PC-3 (cell line): ENCODE measurements around the gene ZNF546. TPM values are rescaled to one million over a fixed set of nuclear protein-coding genes. Genes with fewer than 3 reads are reported as not detected.

Experiments used
- ATAC-seq: fragments of 200-7000 bp; cut with Tn5 transposase; 2 replicates; pipeline ENCODE4 v1.9.1; 2020; ENCODE audit warnings: mild to moderate bottlenecking, moderate library complexity
- BruUV-seq: library from RNA; stranded (reverse); fragments of 400-500 nt; replicated peaks from 2 replicates; lab custom pipeline; 2021; lab: Mats Ljungman, UMichigan
- CTCF ChIA-PET: fragments of 300-600 bp; sonication (Branson Sonifier 250); formaldehyde crosslinking; loops from one replicate; lab custom pipeline; 2022; ENCODE audit warnings: antibody characterized with exemption; lab: Charles Lee
- POLR2A ChIA-PET: fragments of 300-600 bp; sonication (Branson Sonifier 250); formaldehyde crosslinking; loops from one replicate; lab custom pipeline; 2022; ENCODE audit warnings: antibody characterized with exemption; ENCODE audit not compliant: unreplicated experiment; lab: Charles Lee
- DNase-seq: peaks from one replicate; pipeline ENCODE4 v3.0.0-alpha.2; 2015
- H2AFZ ChIP-seq: fragments of 300-600 bp; sonication (generic); 2 replicates; pipeline ENCODE4 v1.6.0; 2016; ENCODE audit warnings: antibody characterized with exemption, low read length
- H3F3A ChIP-seq: fragments of 300-600 bp; sonication (generic); one replicate; pipeline ENCODE4 v1.6.0; 2017; ENCODE audit warnings: antibody characterized with exemption, low read length, control low read depth, mild to moderate bottlenecking; ENCODE audit not compliant: unreplicated experiment
- H3K27ac ChIP-seq: fragments of 300-600 bp; sonication (generic); 2 replicates; pipeline ENCODE4 v1.5.1; 2016; ENCODE audit warnings: mild to moderate bottlenecking, low read length
- H3K27me3 ChIP-seq: fragments of 300-600 bp; sonication (generic); 2 replicates; pipeline ENCODE4 v1.6.1; 2016; ENCODE audit warnings: low read length, mixed read lengths
- H3K36me3 ChIP-seq: fragments of 300-600 bp; sonication (generic); 2 replicates; pipeline ENCODE4 v1.6.1; 2016; ENCODE audit warnings: low read depth, mixed run types, low read length, mixed read lengths
- H3K4me1 ChIP-seq: fragments of 300-600 bp; sonication (generic); 2 replicates; pipeline ENCODE4 v1.5.1; 2016; ENCODE audit warnings: low read length; ENCODE audit not compliant: insufficient read depth
- H3K4me2 ChIP-seq: fragments of 300-600 bp; sonication (generic); 2 replicates; pipeline ENCODE4 v1.6.0; 2016; ENCODE audit warnings: low read length
- H3K4me3 ChIP-seq: fragments of 300-600 bp; sonication (generic); 2 replicates; pipeline ENCODE4 v1.5.1; 2016; ENCODE audit warnings: mild to moderate bottlenecking, low read length, mixed read lengths
- H3K79me2 ChIP-seq: fragments of 300-600 bp; sonication (generic); 2 replicates; pipeline ENCODE4 v1.6.1; 2017; ENCODE audit warnings: low read length, mixed read lengths
- H3K9ac ChIP-seq: fragments of 300-600 bp; sonication (generic); 2 replicates; pipeline ENCODE4 v1.6.0; 2016; ENCODE audit warnings: mild to moderate bottlenecking, low read length
- H3K9me2 ChIP-seq: fragments of 300-600 bp; sonication (generic); replicated peaks from 2 replicates; pipeline ENCODE4 v1.6.1; 2016; ENCODE audit warnings: mixed run types, low read length, mixed read lengths
- H3K9me3 ChIP-seq: fragments of 300-600 bp; sonication (generic); 2 replicates; pipeline ENCODE4 v1.6.1; 2016; ENCODE audit warnings: low read length, mixed read lengths
- H4K20me1 ChIP-seq: fragments of 300-600 bp; sonication (generic); 2 replicates; pipeline ENCODE4 v1.6.1; 2016; ENCODE audit warnings: low read length, mixed read lengths
- EZH2 ChIP-seq: fragments of 300-600 bp; sonication (generic); IDR thresholded peaks from one replicate; pipeline ENCODE4 v1.6.1; 2017; ENCODE audit warnings: antibody characterized with exemption, mild to moderate bottlenecking, low read length; ENCODE audit not compliant: unreplicated experiment
- EZH2phosphoT487 ChIP-seq: fragments of 300-600 bp; sonication (generic); IDR thresholded peaks from 2 replicates; pipeline ENCODE4 v1.6.1; 2018; ENCODE audit warnings: mild to moderate bottlenecking, antibody characterized with exemption, low read length, borderline replicate concordance
- intact Hi-C: fragments of 100-400 bp; cut with micrococcal nuclease; formaldehyde crosslinking; loops from 2 replicates; pipeline ENCODE4 v1.9.0; 2023
- total RNA-seq: library from RNA; depleted of rRNA; stranded (reverse); fragments of >200 nt; gene quantifications from 2 replicates; pipeline ENCODE4 v1.2.3, GENCODE V29; 2014
- TF ChIP-seq, protein P1 (sequence below): fragments of 300-600 bp; sonication (generic); conservative IDR thresholded peaks from 2 replicates; pipeline ENCODE4 v1.5.1; 2017; ENCODE audit warnings: antibody characterized with exemption, low read depth, mild to moderate bottlenecking, low read length

The ZNF546 gene
- total RNA-seq, 1 experiment from 2014 or later, result 2.5 TPM

DNA sequence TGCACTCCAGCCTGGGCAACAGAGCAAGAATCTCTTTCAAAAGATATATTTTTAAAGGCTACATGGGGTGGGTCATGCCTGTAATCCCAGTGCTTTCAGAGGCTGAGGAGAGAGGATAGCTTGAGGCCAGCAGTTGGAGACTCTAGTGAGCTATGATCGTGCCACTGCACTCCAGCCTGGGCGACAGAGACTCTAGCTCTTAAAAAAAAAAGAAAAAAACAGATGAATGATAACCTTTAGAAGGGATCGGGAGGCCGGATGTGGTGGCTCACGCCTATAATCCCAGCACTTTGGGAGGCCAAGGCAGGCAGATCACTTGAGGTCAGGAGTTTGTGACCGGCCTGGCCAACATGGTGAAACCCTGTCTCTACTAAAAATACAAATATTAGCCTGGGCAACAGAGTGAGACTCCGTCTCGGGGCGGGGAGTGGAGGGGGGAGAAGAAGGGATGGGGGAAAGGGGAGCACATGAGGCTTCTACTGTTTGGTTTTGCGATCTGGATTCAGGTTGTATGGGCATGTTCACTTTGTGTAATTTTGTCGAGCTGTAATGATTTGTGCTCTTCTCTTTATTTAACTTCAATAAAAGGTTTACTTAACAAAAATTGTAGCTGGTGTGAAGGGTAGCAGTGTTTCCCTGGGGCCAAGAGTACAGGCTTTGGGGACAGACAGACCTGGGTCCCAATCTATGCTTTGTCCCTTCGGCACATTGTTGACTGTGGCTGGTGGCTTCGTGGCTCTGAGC, 27.0 kb upstream of the ZNF546 start:
- intact Hi-C loops, result loop anchor here (2.0 to 10.0 kb wide), 2 partner anchors 65 to 87 kb away; partner anchors contain the start of gene ZNF780B
- DNase-seq, result no peak
- Histone ChIP-seq H3K27ac (peak overlapping the region; percentile 65), H2AFZ (peak overlapping the region; percentile 75), H3K4me2 (peak overlapping the region; percentile 97), H4K20me1 (no peaks in the 10 kb centered on the region), H3K9ac (peak overlapping the region; percentile 97), H3K4me1 (peaks cover 9% of the 10 kb centered on the region; the same call in 1 of the 2 replicates), H3K9me3 (no peaks in the 10 kb centered on the region), H3K79me2 (peaks cover 40% of the 10 kb centered on the region), H3F3A (no peaks in the 10 kb centered on the region), H3K4me3 (peak overlapping the region; percentile 88), H3K36me3 (peaks cover 23% of the 10 kb centered on the region), H3K27me3 (no peaks in the 10 kb centered on the region), H3K9me2 (no peaks in the 10 kb centered on the region)
- POLR2A ChIA-PET, result interaction anchor here (0.5 to 0.6 kb wide), 4 partner anchors 29 to 1262 kb away, joined by 3 to 4 read pairs (median 3); no protein-coding TSS in a partner anchor
- BruUV-seq, result no TSS peak
- no peak for ATAC-seq
- TF ChIP-seq EZH2 (no peak), EZH2phosphoT487 (no peak)
- TF ChIP-seq, protein P1, sequence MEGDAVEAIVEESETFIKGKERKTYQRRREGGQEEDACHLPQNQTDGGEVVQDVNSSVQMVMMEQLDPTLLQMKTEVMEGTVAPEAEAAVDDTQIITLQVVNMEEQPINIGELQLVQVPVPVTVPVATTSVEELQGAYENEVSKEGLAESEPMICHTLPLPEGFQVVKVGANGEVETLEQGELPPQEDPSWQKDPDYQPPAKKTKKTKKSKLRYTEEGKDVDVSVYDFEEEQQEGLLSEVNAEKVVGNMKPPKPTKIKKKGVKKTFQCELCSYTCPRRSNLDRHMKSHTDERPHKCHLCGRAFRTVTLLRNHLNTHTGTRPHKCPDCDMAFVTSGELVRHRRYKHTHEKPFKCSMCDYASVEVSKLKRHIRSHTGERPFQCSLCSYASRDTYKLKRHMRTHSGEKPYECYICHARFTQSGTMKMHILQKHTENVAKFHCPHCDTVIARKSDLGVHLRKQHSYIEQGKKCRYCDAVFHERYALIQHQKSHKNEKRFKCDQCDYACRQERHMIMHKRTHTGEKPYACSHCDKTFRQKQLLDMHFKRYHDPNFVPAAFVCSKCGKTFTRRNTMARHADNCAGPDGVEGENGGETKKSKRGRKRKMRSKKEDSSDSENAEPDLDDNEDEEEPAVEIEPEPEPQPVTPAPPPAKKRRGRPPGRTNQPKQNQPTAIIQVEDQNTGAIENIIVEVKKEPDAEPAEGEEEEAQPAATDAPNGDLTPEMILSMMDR, result no peak
- CTCF ChIA-PET, result interaction anchor here (0.5 to 1.5 kb wide), 6 partner anchors 88 to 177 kb away, joined by 3 to 11 read pairs (median 4); partner anchors contain the start of gene DYRK1B

- H3F3A ChIP-seq, result no peaks in the 10 kb centered on the region
- ChIA-PET CTCF (interaction anchor here (0.5 to 1.5 kb wide), 6 partner anchors 89 to 627 kb away, joined by 3 to 11 read pairs (median 3); partner anchors contain the start of gene DYRK1B), POLR2A (interaction anchor here (0.5 to 1.0 kb wide), 7 partner anchors 40 to 1262 kb away, joined by 3 to 4 read pairs (median 3); partner anchors contain the start of gene ZNF780A)
- H3K9me2 ChIP-seq, result no peaks in the 10 kb centered on the region
- H3K4me3 ChIP-seq, result peak overlapping the region; percentile 88
- no peaks in the 10 kb centered on the region for H4K20me1 ChIP-seq
- H3K4me2 ChIP-seq, result peak overlapping the region; percentile 97
- TF ChIP-seq EZH2phosphoT487 (no peak), EZH2 (no peak)
- TF ChIP-seq, protein P1, result no peak
- peaks cover 26% of the 10 kb centered on the region for H3K36me3 ChIP-seq
- H2AFZ ChIP-seq, result peak overlapping the region; percentile 75
- intact Hi-C loops, result loop anchor here (2.0 to 10.0 kb wide), 2 partner anchors 66 to 86 kb away; partner anchors contain the start of gene ZNF780B
- H3K4me1 ChIP-seq, result peaks cover 9% of the 10 kb centered on the region; the same call in 1 of the 2 replicates
- BruUV-seq, result TSS peak; percentile 92
- H3K9me3 ChIP-seq, result no peaks in the 10 kb centered on the region
- H3K27ac ChIP-seq, result peak overlapping the region; percentile 65
- peaks cover 40% of the 10 kb centered on the region for H3K79me2 ChIP-seq
- ATAC-seq (no peak; the same call in 1 of the 2 replicates), DNase-seq (peak; percentile 8)
- peak overlapping the region; percentile 97 for H3K9ac ChIP-seq
- H3K27me3 ChIP-seq, result no peaks in the 10 kb centered on the region
Observed at GRCh38 chr19:39970425-39970674, 26.5 kb upstream of the ZNF546 start.
